Small intestine (tissue), 7 donors: ENCODE measurements around the gene LGALS14. TPM values are rescaled to one million over a fixed set of nuclear protein-coding genes. Genes with fewer than 3 reads are reported as not detected.
"Not testable (repeated sequence)": the region's sequence is repeated elsewhere in the genome, so short reads cannot be mapped to it uniquely, and the experiment has no call there.

Experiments
- DNase-seq, 2 donors: peaks; one replicate each; pipeline versions ENCODE4 v3.0.0 to v3.0.0-alpha.2; 2013
- FAIRE-seq: peaks from 2 replicates; lab custom pipeline; 2012; peaks lifted over from hg19 to GRCh38; lab: Jason Lieb, UNC
- H3K27ac ChIP-seq, 3 donors: one replicate each; pipeline ENCODE4 v1.5.1; 2013; ENCODE audit warnings: low read length in 2 of 3, mild to moderate bottlenecking in 2 of 3, control low read depth in 1 of 3, inconsistent platforms in 1 of 3, low read depth in 1 of 3, moderate library complexity in 1 of 3
- H3K27me3 ChIP-seq, 3 donors: one replicate each; pipeline ENCODE4 v1.6.1; 2013; ENCODE audit warnings: low read length in 3 of 3, inconsistent platforms in 1 of 3; ENCODE audit not compliant: control insufficient read depth in 3 of 3, insufficient read depth in 3 of 3
- H3K36me3 ChIP-seq, 3 donors: one replicate each; pipeline ENCODE4 v1.6.1; 2013; ENCODE audit warnings: low read length in 3 of 3, inconsistent platforms in 1 of 3, low read depth in 1 of 3, mild to moderate bottlenecking in 1 of 3, moderate library complexity in 1 of 3; ENCODE audit not compliant: control insufficient read depth in 3 of 3, insufficient read depth in 2 of 3
- H3K4me1 ChIP-seq, 3 donors: one replicate each; pipeline ENCODE4 v1.6.1; 2013; ENCODE audit warnings: low read length in 2 of 3, inconsistent platforms in 1 of 3, low read depth in 1 of 3, mild to moderate bottlenecking in 1 of 3, moderate library complexity in 1 of 3; ENCODE audit not compliant: control insufficient read depth in 3 of 3, insufficient read depth in 2 of 3
- H3K4me3 ChIP-seq, 3 donors: one replicate each; pipeline ENCODE4 v1.5.1; 2013; ENCODE audit warnings: low read length in 3 of 3, control low read depth in 1 of 3, inconsistent platforms in 1 of 3, low read depth in 1 of 3, mild to moderate bottlenecking in 1 of 3, moderate library complexity in 1 of 3
- H3K9me3 ChIP-seq, 2 donors: one replicate each; pipeline ENCODE4 v1.6.1; 2013; ENCODE audit warnings: low read depth in 1 of 2, low read length in 1 of 2; ENCODE audit not compliant: control insufficient read depth in 2 of 2, insufficient read depth in 1 of 2
- WGBS, 3 donors: extraction: QIAGEN DNeasy Blood & Tissue Kit; methylation state at CpG; one replicate each; pipeline ENCODE4 v1.1.7; 2013; 5-methylcytosine and 5-hydroxymethylcytosine counted together
- polyA plus RNA-seq, 4 donors: library from polyadenylated mRNA; stranded (reverse) in 3 of 4; unstranded in 1 of 4; fragments of 200-250 nt in 3 of 4; fragments of 120-200 nt in 1 of 4; gene quantifications; one replicate each; pipeline versions ENCODE4 v1.2.1 to v1.2.3, GENCODE V29; 2013
- donor health status: healthy with polysubstance abuse.
- donor health status: control.
- donor health status: control.
- donor health status: Bipolar disorder and iron deficiency.
- donor health status: healthy.

The LGALS14 gene
- polyA plus RNA-seq, 4 donors = 5.1 TPM; not detected in 3

- FAIRE-seq (no peak), DNase-seq (no peak)
- no peaks in the 10 kb centered on the region for H3K9me3 ChIP-seq
- no peaks in the 10 kb centered on the region for H3K4me1 ChIP-seq
- 63 to 72% (median 68%) methylated on average over 5 of the region's 5 CpGs for WGBS, 3 donors
- H3K36me3 ChIP-seq = no peaks in the 10 kb centered on the region
- H3K27ac ChIP-seq = no peak overlapping the region
- H3K27me3 ChIP-seq = no peaks in the 10 kb centered on the region
- no peak overlapping the region for H3K4me3 ChIP-seq
Measured at GRCh38 chr19:39701291-39701690, 3.0 kb upstream of the LGALS14 start.

GRCh38 chr19:39705578-39706188 lies 1.4 kb downstream of the LGALS14 start:
- no peaks in the 10 kb centered on the region for H3K27me3 ChIP-seq
- no peaks in the 10 kb centered on the region for H3K36me3 ChIP-seq
- H3K27ac ChIP-seq = no peak overlapping the region
- DNase-seq (no peak), FAIRE-seq (no peak)
- H3K9me3 ChIP-seq = no peaks in the 10 kb centered on the region
- 68 to 71% (median 69%) methylated on average over 8 of the region's 8 CpGs for WGBS, 3 donors
- no peak overlapping the region for H3K4me3 ChIP-seq
- no peaks in the 10 kb centered on the region for H3K4me1 ChIP-seq

GRCh38 chr19:39708594-39708993 lies 4.3 kb downstream of the LGALS14 start:
- 79 to 91% (median 80%) methylated on average over 6 of the region's 6 CpGs for WGBS, 3 donors
- no peak for DNase-seq
- H3K4me1 ChIP-seq = no peaks in the 10 kb centered on the region
- no peak for FAIRE-seq
- no peak overlapping the region for H3K27ac ChIP-seq
- H3K4me3 ChIP-seq = no peak overlapping the region
- no peaks in the 10 kb centered on the region for H3K9me3 ChIP-seq
- no peaks in the 10 kb centered on the region for H3K36me3 ChIP-seq
- no peaks in the 10 kb centered on the region for H3K27me3 ChIP-seq

GRCh38 chr19:39709026-39709872 lies 5.0 kb downstream of the LGALS14 start:
- Histone ChIP-seq H3K4me1 (no peaks in the 10 kb centered on the region), H3K4me3 (no peak overlapping the region), H3K27ac (no peak overlapping the region), H3K36me3 (no peaks in the 10 kb centered on the region), H3K27me3 (no peaks in the 10 kb centered on the region), H3K9me3 (no peaks in the 10 kb centered on the region)
- FAIRE-seq = no peak
- no peak for DNase-seq
- WGBS, 3 donors = 73 to 89% (median 85%) methylated on average over 5 of the region's 5 CpGs

GRCh38 chr19:39710333-39710890 lies 6.1 kb downstream of the LGALS14 start:
- H3K9me3 ChIP-seq = no peaks in the 10 kb centered on the region
- DNase-seq (no peak), FAIRE-seq (no peak)
- H3K4me1 ChIP-seq = no peaks in the 10 kb centered on the region
- 78 to 85% (median 80%) methylated on average over 4 of the region's 4 CpGs for WGBS, 3 donors
- H3K36me3 ChIP-seq = no peaks in the 10 kb centered on the region
- H3K27me3 ChIP-seq = no peaks in the 10 kb centered on the region
- no peak overlapping the region for H3K27ac ChIP-seq
- no peak overlapping the region for H3K4me3 ChIP-seq

- 57 to 84% (median 82%) methylated on average over 3 of the region's 3 CpGs for WGBS, 3 donors
- not testable (repeated sequence) for H3K4me3 ChIP-seq, H3K36me3 ChIP-seq, H3K27me3 ChIP-seq, DNase-seq, H3K27ac ChIP-seq, FAIRE-seq, H3K4me1 ChIP-seq, H3K9me3 ChIP-seq
Measured at GRCh38 chr19:39720144-39720543, 15.9 kb downstream of the LGALS14 start.

- Histone ChIP-seq H3K27me3 (peaks cover 0 to under 1% (median 0%) of the 10 kb centered on the region in 3 donors), H3K9me3 (no peaks in the 10 kb centered on the region), H3K36me3 (no peaks in the 10 kb centered on the region), H3K4me3 (no peak overlapping the region), H3K27ac (no peak overlapping the region), H3K4me1 (no peaks in the 10 kb centered on the region)
- FAIRE-seq (no peak), DNase-seq (no peak)
Measured at GRCh38 chr19:39725995-39726394, 21.7 kb downstream of the LGALS14 start.

- no peak for FAIRE-seq
- 70 to 76% (median 75%) methylated on average over 10 of the region's 10 CpGs for WGBS, 3 donors
Measured at GRCh38 chr19:39727070-39727800, 23.0 kb downstream of the LGALS14 start.

More at GRCh38 chr19:39727070-39727800, 23.0 kb downstream of the LGALS14 start:
- Histone ChIP-seq H3K36me3 (no peaks in the 10 kb centered on the region), H3K4me3 (no peak overlapping the region), H3K4me1 (no peaks in the 10 kb centered on the region), H3K27ac (no peak overlapping the region), H3K9me3 (no peaks in the 10 kb centered on the region), H3K27me3 (no peaks in the 10 kb centered on the region)
- no peak for DNase-seq
